GM12891 (cell line): ENCODE results near the gene KDM5B.

Source experiments
- POLR2A ChIP-seq: IDR thresholded peaks from 2 replicates; pipeline ENCODE4 v1.6.1; 2011; ENCODE audit warnings: low read depth, low read length, control low read depth
- POLR2AphosphoS5 ChIP-seq: IDR thresholded peaks from 2 replicates; pipeline ENCODE4 v1.6.1; 2011; ENCODE audit warnings: low read depth, low read length, control low read depth
- POU2F2 ChIP-seq: IDR thresholded peaks from 2 replicates; pipeline ENCODE4 v1.6.1; 2011; ENCODE audit warnings: low read depth, mild to moderate bottlenecking, control low read depth, low read length, moderate library complexity
- SPI1 ChIP-seq: IDR thresholded peaks from 2 replicates; pipeline ENCODE4 v1.6.1; 2011; ENCODE audit warnings: low read depth, low read length, control low read depth
- TAF1 ChIP-seq: IDR thresholded peaks from 2 replicates; pipeline ENCODE4 v1.6.1; 2011; ENCODE audit warnings: low read depth, low read length, control low read depth

DNA sequence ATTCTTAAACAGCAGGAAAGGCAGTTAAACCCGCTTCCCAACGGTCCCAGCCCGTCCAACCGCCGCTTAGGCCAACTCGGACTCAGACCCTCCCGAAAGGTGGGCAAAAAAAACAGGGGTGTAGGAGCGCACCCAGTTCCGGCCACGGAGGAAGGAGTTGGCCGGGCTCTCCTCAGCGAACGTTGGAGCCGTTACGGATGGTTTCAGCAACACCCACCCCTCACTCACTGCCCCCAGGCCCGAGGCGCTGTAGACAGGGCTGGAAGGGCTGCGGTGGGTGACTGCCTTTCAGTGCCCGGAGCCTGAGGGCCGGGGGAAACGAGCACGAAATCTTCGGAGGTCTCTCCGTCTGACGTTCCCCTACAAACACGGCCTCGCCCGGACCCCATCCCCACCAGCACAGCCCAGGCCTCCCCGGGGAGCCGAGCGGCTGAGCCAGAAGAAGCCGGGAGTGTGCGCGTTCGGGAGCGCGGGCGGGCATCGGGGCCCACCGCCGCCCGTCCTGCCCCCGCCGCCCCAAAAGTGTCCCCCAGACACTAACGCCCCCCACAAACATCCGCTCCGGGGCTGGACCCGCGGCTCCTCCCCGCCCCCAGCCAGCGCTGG is 1.3 kb downstream of the KDM5B start:
- TF ChIP-seq POU2F2 (no peak), POLR2A (no peak), POLR2AphosphoS5 (no peak), SPI1 (no peak), TAF1 (no peak)
